GM12892 (cell line): ENCODE data around the gene CPNE7.

Experiments used
- POLR2A ChIP-seq: IDR thresholded peaks from 2 replicates; pipeline ENCODE4 v1.6.1; 2011; ENCODE audit warnings: low read depth, low read length, control low read depth
- POLR2AphosphoS5 ChIP-seq: IDR thresholded peaks from 2 replicates; pipeline ENCODE4 v1.6.1; 2011; ENCODE audit warnings: low read depth, low read length, control low read depth
- TAF1 ChIP-seq: IDR thresholded peaks from 2 replicates; pipeline ENCODE4 v1.6.1; 2011; ENCODE audit warnings: low read depth, mild to moderate bottlenecking, control low read depth, low read length, borderline replicate concordance

DNA sequence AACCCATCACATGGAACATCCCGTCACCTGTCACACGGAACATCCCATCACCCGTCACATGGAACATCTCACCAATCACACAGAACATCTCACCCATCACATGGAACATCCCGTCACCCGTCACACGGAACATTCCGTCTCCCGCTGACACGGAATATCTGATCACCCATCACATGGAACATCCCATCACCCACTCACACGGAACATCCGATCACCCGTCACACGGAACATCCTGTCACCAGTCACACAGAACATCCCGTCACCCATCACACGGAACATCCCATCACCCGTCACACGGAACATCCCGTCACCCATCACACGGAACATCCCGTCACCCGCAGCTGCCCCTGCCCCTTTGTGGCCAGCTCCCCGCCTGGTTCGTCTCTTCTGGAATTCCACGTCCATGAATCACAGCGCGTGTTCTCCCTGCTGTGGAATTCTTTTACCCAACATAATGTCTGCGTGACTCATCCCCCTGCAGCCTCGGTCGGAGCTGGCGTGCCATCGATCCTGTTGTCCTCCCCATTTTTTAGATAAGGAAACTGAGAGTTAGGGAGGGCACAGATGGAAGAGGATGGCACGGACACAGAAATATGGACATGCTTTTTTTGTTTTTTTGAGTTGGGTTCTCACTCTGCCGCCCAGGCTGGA, 5.6 kb downstream of the CPNE7 start:
- TF ChIP-seq POLR2A = no peak
- no peak for TF ChIP-seq POLR2AphosphoS5
- TF ChIP-seq TAF1 = no peak
